CD4-positive, alpha-beta T cell treated with Interleukin-17A for 1 hour (primary cell): Measurements from ENCODE around the gene CRABP2.
A peak's percentile ranks its signal among the peaks of the same experiment; 100 is the strongest.

Experiments used
- DNase-seq: peaks from one replicate; pipeline ENCODE4 v3.0.0-alpha.2; 2020

CRABP2 gene

DNA sequence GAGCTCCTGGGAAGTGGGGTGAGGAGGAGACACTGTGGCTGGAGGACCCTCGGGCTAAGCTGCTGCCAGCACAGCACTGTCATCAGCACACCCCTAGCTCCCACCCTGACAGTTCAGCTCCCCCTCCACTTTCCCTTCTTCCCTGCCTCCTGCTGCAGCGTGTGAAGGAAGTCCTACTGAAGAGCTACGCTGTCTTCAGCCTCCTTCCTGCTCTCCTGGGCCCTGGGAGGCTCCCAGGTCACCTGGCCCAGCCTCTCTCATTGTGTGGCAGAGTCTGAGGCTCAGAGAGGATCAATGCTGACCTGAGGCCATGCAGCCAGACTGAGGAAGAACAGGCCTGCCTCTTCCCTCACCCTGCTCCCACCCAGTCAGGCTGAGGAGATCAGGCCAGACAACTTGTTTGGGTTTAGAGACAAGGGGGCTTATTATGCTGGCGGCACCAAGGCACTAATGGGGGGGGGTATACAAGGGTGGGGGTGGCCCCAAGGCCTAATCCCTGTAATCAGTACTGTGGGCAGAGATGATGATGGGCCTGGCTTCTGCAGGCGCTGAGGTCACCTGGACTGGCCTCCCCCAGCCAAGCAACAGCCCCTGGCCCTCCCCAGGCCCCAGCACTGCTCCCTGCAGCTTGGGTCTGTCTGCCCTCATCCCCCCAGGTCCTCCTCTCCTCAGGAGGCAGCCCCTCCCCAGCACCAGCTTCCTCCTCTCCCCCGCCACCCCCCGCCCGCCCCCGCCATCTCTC lies 37.2 kb downstream of the CRABP2 start:
- no peak for DNase-seq

DNA sequence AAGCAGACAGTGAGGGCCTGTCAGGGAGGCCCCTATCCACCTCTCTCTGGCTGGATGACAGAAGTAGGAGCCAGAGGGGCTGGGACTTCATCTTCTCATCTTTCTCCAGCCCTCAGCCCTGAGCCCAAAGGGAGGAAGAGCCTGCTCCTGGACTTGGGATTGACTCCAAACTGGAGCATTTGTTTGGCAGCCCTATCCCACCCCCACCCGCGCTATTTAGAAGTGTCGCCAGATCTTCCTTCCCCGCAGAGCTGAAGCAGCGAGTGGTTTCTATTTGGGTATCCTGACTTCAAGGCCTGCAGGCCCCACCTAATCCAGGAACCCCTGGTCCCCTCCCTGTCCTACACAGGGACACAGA lies 37.8 kb downstream of the CRABP2 start:
- no peak for DNase-seq

DNA sequence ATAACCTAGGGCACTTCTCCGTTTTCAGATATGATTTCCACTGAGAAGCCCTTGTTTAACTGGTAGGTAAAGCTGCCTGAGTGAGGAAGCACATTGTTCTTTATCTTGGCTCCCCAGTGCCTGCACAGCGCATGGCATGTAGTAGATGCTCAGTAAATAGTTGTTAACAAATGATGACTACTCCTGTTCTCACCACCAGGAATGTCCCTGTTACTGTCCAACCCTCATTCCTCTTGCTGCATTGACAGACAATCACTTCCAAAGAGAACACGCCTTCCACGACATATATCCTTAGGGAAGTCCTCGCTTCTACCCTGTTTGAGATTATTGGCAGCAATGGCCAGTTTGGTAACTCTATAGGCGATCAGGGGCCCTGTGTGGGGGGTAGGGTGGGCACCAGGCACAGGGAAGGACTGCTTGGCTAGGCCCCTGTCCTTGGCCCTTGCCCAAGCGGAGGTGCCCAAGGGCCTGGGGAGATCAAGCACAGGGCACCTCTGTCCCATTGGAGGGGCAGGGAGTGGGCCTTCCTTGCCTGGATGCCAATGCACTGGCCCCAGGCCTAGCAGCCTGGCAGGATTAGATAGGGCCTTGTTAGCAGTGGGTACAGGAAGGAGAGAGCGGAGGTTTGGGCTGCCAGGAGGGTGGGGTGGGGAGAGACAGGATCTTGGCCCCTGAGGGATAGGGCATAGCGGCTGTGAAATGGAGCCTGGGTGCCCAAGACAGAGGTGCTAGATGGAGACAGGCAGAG lies 38.3 kb downstream of the CRABP2 start:
- DNase-seq, result no peak

DNA sequence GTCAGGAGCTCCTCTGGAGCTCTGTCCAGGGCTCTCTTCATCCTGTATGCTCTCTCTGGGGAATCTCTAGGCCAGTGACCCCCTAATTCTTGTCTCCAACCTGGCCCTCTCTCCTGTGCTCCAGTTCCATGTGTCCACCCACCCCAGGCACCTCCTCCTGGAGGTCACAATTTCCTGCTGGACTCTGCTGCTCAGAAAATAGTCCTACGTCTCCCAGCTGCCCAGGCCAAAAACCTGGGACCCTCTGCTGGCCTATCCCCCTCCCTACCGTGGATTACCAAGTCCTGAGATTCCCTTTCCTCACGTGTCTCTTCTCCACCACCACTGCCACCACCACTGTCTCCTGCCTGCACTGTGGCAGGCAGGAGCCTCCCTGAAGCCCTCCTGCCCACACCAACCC lies 39.8 kb downstream of the CRABP2 start:
- no peak for DNase-seq

DNA sequence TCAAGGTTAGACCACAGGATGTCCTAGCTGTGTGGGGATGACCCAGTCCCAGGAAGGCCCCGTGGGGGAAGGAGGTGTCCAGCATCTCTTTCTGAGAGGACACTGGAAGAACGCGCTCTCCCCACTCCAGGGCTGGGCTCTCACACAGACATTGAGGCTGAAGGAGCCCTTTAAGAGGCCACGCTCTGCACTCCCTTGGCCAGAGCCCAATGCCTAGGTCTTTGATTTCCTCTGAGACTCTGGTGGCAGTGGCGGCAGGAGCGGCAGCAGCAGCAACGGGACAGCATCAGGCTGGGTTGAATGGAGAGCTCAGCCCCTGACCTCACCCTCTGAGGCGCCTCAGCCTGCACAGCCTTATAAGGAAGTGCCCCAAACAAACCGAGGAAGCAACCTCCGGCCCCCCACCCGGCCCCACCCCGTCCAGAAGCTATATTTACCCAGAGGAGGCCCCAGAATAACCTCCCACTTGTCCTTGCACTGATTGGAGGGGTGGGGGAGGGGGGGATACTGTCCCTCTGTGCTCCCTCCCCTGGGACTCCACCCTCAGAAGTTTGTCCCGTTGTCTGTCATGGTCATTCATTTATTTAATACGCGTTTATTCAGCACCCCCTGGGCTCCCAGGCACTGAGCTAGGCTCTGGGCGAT lies 40.5 kb downstream of the CRABP2 start:
- DNase-seq, result no peak

DNA sequence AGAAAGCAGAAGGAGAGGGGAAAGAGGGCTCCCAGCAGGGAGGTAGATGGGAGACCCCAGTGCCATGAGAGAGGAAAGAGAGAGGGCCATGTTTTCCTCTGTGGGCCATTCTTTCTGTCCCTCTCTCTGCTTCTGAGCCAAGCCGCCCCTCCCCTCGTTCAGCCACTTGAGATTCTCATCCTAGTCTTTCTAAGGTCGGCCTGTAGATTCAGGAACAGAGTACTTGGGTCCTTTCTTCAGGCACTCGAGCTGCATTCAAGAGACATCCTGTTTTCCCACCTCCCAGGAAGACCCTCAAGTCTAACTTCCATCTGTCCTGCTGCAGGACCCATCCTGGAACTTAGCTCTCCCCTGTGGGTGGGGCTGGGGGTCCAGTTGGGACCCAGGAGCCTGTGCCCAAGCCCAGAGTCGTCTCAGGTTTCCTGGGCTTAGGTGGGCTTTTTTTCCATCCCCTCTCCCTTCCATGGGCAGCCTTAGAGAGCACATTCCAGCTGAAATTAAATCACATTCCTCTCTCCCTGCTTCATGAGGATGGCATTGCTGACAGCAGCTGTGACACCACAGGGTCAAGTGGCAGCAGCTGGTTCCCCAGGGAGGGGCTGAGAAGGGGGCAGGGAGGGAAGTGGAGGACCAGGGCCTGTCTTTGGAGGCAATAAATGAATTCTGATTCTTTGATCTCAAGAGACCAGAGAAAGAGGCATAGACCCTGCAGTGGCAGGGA lies 41.2 kb downstream of the CRABP2 start:
- DNase-seq, result no peak

DNA sequence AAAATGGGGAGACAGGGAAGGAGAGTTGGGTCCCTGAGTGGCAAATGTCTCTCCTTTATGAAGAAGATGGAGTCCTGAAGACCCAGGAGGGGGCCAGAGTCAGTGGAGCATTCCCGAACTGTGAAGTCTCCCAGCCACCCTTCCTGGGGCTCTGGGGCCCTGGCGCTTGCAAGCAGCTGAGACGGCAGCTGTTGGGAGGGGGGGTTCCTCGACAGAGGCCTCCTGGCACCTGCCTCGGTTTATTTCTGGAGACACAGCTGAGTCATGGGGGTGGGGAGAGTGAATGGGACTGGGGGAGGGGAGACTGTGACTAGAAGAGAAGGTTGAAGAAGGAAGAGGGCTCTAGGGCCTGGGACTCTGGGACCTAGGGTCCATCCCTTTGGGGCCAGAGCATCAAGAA lies 42.2 kb downstream of the CRABP2 start:
- no peak for DNase-seq

DNA sequence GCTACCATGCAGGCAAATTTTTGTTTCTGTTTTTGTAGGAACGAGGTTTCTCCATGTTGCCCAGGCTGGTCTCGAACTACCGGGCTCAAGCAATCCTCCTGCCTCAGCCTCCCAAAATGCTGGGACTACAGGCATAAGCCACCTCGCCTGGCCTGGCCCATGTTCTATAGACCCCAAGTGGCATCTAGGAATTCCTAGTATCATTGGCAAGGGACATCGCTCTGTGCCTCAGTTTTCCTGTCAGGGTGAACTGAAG lies 42.7 kb downstream of the CRABP2 start:
- no peak for DNase-seq

DNA sequence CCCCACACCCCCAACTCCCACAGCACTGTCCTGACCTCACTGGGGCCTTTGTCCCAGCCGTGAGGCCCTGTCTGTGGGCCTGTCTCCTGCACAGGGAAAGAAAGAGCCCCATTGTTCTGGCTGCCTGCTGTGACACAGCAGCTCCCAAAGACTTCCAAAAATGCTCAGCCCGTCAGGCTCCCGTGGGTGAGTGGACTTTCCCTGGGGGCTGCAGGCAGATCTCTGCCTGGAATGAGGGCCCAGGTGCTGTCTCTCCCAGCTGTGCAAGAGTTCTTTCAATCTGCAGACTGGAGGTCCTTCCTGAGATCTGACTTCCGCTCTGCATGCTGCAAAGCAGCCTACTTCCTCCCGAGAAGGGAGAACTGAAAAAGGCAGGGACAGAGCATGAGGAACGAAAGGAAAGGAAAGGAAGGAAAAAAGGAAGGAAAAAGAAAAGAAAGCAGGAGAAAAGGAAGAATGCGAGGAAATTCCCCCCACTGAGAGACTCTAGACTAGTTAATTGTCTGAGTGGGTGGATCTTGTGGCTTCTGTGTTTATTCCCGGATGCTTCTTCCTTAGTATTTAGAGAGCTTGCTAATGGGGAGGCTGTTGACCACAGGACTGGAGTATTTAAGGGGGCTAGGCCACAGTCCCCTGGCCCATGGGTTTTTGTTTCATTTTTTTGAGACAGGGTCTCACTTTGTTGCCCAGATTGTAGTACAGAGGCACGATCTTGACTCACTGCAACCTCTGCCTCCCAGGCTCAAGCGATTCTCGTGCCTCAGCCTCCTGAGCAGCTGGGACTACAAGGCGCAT lies 43.2 kb downstream of the CRABP2 start:
- no peak for DNase-seq

DNA sequence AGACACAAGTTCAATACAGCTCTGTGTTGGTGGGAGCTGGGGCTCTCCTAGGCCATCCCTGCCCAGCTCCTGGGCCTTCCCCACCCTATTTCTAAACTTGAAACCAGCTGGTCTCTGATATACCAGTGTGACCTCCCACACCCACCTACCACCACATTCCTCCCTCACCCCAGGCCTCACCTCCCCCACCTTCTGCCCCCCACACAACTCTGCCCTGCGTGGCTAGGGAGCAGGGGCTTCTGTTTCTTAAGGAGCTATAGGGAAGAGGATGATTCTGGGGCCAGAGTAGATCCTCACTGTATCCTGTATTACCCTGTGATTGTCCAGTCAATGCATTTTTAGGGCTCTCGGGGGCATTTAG lies 44.7 kb downstream of the CRABP2 start:
- no peak for DNase-seq

DNA sequence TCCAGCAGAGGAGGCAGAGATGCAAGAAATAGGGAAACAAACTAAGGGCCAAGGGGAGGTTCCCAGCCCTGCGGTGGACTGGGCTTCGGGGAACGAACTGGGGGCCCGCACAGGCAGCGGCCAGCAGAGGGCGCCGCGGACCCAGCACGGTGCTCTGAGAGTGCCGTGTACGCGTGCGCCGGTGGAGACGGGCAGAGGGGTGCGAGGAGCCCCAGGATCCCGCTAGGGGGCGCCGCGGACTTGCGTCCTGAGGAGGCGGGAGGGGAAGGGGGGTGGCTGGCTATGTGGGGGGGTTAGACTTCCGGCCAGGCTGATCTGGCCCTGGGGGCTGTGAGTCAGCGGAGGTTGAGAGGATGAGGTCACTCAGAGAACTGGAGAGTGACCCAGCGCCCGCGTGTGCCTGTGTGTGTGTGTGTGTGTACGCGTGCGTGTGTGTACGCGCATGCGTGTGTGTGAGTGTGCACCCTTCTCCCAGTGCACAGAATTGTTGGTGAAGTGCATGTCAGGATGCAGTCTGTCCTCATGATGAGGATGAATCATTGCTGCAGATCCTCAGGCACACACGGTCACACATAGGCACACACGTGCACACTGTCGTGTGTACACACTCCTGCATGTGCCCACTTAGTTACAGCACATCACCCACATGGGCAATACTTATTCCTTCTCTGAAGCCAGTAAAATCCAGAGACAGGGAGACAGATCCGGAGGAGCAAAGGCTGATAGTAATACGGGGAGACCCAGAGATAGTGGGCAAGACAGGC lies 45.2 kb downstream of the CRABP2 start:
- DNase-seq, result peak; percentile 91

DNA sequence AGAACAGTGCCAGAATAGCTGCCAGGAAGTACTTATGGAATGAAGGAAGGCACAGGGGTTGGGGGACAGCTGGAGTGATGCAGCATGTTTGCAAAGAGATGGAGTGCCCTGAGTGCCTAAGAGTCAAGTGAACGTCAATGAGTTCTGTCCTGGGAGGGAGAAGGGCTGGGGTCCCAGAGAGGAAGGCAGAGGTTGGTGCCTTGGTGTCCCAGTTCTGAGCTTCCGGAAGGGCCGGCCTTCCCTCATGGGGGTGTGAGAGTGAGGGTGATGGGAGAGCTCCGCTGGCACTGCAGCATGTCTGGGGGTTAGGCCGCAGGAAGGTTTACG lies 45.8 kb downstream of the CRABP2 start:
- no peak for DNase-seq

DNA sequence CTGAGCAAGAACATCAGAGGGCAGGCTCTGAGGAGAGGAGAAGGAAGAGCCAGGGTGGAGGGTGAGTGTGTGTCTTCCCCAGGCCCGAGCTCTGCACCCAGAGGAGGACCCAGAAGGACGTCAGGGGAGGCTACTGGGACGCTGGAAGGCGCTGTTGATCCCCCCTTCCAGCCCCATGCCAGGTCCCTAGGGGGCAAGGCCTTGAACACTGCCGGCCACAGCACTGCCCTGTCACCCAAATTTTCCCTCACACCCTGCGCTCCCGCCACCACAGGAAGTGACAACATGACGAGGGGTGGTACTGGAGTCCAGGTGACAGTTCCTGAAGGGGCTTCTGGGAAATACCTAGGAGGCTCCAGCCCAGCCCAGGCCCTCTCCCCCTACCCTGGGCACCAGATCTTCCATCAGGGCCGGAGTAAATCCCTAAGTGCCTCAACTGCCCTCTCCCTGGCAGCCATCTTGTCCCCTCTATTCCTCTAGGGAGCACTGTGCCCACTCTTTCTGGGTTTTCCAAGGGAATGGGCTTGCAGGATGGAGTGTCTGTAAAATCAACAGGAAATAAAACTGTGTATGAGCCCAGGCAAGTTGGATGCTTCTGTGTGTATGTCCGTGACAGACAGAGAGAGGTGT lies 46.3 kb downstream of the CRABP2 start:
- no peak for DNase-seq

DNA sequence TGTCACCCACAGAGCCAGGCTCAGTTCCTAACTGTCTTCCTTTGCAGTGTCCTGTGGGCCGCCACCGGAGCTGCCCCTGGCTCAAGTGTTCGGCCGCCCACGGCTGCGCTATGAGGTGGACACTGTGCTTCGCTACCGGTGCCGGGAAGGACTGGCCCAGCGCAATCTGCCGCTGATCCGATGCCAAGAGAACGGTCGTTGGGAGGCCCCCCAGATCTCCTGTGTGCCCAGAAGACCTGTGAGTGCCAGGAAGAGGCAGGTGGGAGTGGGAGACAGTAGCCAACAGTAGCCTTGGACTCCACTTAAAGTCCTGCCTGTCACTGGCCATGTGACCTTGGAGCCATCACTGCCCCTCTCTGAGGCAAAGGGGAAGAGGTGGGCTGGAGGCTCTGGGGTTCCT lies 46.9 kb downstream of the CRABP2 start:
- DNase-seq, result no peak

DNA sequence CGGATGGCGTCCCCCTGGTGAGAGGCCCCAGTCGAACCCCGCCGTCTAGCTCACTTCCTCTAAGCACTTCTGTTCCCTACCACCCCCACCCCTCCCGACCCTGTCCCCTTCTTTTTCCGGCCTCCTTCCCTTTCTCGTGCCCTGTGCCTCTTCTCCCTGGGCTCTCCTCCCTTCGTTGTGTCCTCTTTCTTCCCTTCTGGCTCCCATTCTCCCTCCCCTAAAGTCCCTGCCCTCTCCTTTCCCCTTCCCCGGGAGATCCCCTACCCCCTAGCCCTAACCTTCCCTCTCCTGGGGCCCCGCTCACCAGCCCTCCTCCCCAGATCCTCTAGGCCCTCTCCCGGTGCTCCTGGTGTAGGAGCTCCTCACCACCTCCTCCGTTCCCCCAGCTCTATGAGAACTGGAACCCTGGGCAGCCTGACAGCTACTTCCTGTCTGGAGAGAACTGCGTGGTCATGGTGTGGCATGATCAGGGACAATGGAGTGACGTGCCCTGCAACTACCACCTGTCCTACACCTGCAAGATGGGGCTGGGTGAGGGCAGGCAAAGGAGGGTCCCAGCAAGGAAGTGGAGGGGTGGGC lies 47.6 kb downstream of the CRABP2 start:
- DNase-seq, result no peak

DNA sequence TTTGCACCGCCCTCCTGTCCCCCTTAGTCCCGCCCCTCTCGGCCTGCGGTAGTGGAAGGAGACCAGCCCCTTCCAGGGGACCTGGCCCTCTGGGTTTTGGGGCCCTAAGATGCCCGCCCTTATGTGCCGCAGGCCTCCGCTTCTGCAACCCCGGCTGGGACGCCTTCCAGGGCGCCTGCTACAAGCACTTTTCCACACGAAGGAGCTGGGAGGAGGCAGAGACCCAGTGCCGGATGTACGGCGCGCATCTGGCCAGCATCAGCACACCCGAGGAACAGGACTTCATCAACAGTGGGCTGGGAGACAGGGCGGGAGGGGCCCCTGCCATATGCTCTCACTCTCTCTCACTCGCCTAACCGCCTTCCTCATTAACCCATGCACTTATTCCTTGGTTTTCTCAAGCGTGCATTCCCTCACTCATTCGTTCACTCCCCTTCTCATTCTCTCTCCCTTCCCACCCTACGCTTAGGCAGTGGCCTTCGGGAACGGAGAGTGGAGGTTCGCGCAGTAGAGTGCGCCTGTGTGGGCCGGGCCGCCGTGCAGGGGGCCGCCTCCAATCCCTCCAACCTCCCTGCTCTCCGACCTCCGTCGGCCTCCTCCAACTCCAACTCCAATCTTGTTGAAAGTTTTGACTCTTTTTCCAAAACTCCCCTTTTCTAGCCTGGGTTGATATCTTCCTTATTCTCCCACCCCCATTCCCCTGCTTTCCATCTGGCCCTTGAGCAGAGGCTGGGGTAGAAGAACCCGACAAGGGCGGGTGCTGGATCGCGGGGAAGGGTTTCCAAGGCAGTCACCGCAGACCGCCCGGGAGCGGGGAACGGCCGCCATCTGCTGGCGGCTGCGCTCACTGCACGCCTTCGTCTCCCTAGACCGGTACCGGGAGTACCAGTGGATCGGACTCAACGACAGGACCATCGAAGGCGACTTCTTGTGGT lies 48.3 kb downstream of the CRABP2 start:
- peak; percentile 77 for DNase-seq

DNA sequence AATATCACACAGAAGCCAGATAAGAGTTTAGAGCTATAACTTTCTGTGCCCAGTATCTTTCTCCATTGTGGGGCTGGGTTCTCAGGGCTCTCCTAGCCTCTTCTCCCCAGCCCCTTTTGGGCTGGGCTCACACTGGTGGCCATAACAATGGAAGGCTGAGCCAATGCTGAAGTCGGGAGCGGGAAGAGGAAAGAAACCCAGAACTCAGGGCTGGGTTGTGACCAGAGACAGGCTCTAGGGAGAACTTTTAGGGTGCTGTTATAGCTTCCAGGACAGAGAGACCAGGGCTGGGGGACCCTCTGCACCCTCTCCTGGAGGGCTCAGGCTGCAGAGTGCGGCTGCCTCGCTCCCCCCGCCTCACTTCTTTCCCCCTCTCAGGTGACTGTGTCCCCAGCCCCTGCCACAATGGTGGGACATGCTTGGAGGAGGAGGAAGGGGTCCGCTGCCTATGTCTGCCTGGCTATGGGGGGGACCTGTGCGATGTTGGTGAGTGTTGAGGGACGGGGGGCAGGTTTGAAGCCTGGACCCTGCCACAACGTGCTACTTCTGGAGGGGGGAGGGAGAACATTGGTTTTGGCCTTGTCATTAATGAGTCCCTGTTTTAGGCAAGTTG lies 49.4 kb downstream of the CRABP2 start:
- no peak for DNase-seq

DNA sequence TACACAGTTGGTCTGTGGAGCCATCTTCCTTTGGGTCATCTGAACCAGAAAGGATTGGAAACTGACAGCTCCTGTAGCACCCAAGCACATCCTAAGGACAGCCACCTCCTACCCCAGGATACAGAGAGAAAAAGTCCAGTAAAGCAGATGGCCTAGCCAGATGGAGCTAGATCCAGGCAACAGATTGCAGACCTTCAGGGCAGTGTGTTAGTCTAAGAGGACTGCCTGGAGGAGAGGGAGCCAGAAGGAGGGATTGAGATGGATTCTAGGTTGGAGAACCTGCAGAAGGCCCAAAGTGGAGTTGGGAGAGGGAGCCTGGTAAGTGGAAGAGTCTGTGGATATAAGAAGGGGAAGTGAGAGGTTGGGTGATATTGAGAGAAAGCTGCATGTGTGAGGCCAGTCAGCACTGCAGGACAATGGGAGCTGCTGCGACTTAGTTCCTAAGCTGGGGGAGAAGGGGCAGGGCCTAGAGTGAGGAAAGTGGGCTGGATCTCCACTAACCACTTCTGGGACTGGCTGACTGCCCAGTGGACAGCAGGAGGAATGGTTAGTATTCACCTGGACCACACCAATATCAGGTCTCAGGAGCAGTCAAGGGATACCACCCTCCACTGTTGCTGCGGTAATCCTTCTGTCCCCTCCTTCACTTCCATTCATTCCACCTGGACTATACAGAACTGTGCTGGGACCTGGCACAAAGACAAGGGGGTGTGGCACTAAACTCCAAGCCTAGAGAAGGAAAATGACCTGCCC lies 50.1 kb downstream of the CRABP2 start:
- DNase-seq, result no peak

DNA sequence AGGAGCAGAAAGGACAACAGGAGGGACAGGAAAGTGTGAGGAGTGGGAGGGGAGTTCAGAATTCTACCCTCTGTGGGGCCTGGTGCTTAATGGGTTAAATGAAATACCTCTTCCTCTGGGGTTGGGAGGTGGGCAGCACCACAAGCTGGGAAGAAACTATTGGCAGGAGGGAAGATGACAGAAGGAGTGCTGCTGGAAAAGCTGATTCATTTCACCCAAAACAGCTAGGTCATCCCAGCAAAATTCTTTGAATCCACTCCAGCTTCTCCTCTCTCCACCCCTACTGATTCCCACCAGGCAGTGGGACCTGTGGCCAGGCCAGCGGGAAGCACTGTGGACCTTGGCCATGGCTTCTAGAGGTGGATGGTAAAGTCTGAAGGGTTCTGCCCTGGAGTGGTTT lies 50.7 kb downstream of the CRABP2 start:
- no peak for DNase-seq
